H9 (cell line): ENCODE results near the gene SSB. TPM values are rescaled to one million over a fixed set of nuclear protein-coding genes. Genes with fewer than 3 reads are reported as not detected.
"Not testable (repeated sequence)": the region's sequence is repeated elsewhere in the genome, so short reads cannot be mapped to it uniquely, and the experiment has no call there.

Experiments
- DNase-seq: peaks from one replicate; pipeline ENCODE4 v3.0.0-alpha.2; 2017
- H2AFZ ChIP-seq: one replicate; pipeline ENCODE4 v1.6.1; 2013; ENCODE audit warnings: mild to moderate bottlenecking, low read length, control low read depth, moderate library complexity
- H2AK5ac ChIP-seq: 2 replicates; pipeline ENCODE4 v1.6.1; 2013; ENCODE audit warnings: low read length, control low read depth, mixed read lengths; ENCODE audit not compliant: insufficient read length
- H2BK120ac ChIP-seq: one replicate; pipeline ENCODE4 v1.6.1; 2013; ENCODE audit warnings: low read depth, mild to moderate bottlenecking, low read length, control low read depth, inconsistent platforms; ENCODE audit not compliant: poor library complexity, severe bottlenecking
- H2BK12ac ChIP-seq: 2 replicates; pipeline ENCODE4 v1.6.1; 2013; ENCODE audit warnings: low read length, control low read depth, mixed read lengths, low read depth; ENCODE audit not compliant: insufficient read length
- H2BK15ac ChIP-seq: 2 replicates; pipeline ENCODE4 v1.6.1; 2013; ENCODE audit warnings: low read depth, low read length, control low read depth
- H2BK20ac ChIP-seq: one replicate; pipeline ENCODE4 v1.6.1; 2013; ENCODE audit warnings: low read depth, mild to moderate bottlenecking, low read length, control low read depth, inconsistent platforms; ENCODE audit not compliant: poor library complexity, severe bottlenecking
- H2BK5ac ChIP-seq: 2 replicates; pipeline ENCODE4 v1.6.1; 2013; ENCODE audit warnings: low read length, control low read depth, mixed read lengths; ENCODE audit not compliant: insufficient read length
- H3K14ac ChIP-seq: 2 replicates; pipeline ENCODE4 v1.6.1; 2013; ENCODE audit warnings: low read length, control low read depth; ENCODE audit not compliant: insufficient read depth
- H3K18ac ChIP-seq: 2 replicates; pipeline ENCODE4 v1.6.1; 2013; ENCODE audit warnings: low read depth, mild to moderate bottlenecking, mixed read lengths, low read length, control low read depth; ENCODE audit not compliant: insufficient read length
- H3K23ac ChIP-seq: 2 replicates; pipeline ENCODE4 v1.6.1; 2013; ENCODE audit warnings: low read length, control low read depth, mixed read lengths, low read depth; ENCODE audit not compliant: insufficient read length
- H3K23me2 ChIP-seq: 2 replicates; pipeline ENCODE4 v1.6.1; 2013; ENCODE audit warnings: low read depth, mild to moderate bottlenecking, mixed read lengths, low read length, control low read depth; ENCODE audit not compliant: insufficient read length, poor library complexity, severe bottlenecking
- H3K27ac ChIP-seq: 2 replicates; pipeline ENCODE4 v1.5.1; 2013; ENCODE audit warnings: low read length, control low read depth, mixed read lengths, low read depth; ENCODE audit not compliant: insufficient read length
- H3K27me3 ChIP-seq: 2 replicates; pipeline ENCODE4 v1.6.1; 2013; ENCODE audit warnings: low read length, control low read depth, inconsistent platforms; ENCODE audit not compliant: insufficient read depth
- H3K4ac ChIP-seq: 2 replicates; pipeline ENCODE4 v1.6.1; 2013; ENCODE audit warnings: low read depth, mild to moderate bottlenecking, control low read depth, inconsistent platforms, low read length, moderate library complexity
- H3K4me1 ChIP-seq: 2 replicates; pipeline ENCODE4 v1.6.1; 2013; ENCODE audit warnings: low read length, control low read depth, inconsistent platforms; ENCODE audit not compliant: insufficient read depth
- H3K4me2 ChIP-seq: 2 replicates; pipeline ENCODE4 v1.6.1; 2013; ENCODE audit warnings: low read length, control low read depth, mixed read lengths; ENCODE audit not compliant: insufficient read length, insufficient read depth
- H3K56ac ChIP-seq: 2 replicates; pipeline ENCODE4 v1.6.1; 2013; ENCODE audit warnings: low read depth, mild to moderate bottlenecking, mixed read lengths, low read length, control low read depth; ENCODE audit not compliant: insufficient read length
- H3K79me1 ChIP-seq: 2 replicates; pipeline ENCODE4 v1.6.1; 2013; ENCODE audit warnings: low read depth, mild to moderate bottlenecking, moderate library complexity, low read length, control low read depth, inconsistent platforms; ENCODE audit not compliant: insufficient read depth, poor library complexity, severe bottlenecking
- H3K79me2 ChIP-seq: 2 replicates; pipeline ENCODE4 v1.6.1; 2013; ENCODE audit warnings: low read length, control low read depth, inconsistent platforms; ENCODE audit not compliant: insufficient read depth
- H3K9ac ChIP-seq: 2 replicates; pipeline ENCODE4 v1.6.1; 2013; ENCODE audit warnings: low read length, control low read depth, mixed read lengths; ENCODE audit not compliant: insufficient read length; ENCODE audit errors: extremely low read depth
- H3K9me3 ChIP-seq: one replicate; pipeline ENCODE4 v1.6.1; 2013; ENCODE audit warnings: low read depth, low read length, inconsistent platforms; ENCODE audit not compliant: control insufficient read depth
- H3T11ph ChIP-seq: one replicate; pipeline ENCODE4 v1.6.1; 2013; ENCODE audit warnings: mild to moderate bottlenecking, low read length, control low read depth, inconsistent platforms
- H4K20me1 ChIP-seq: one replicate; pipeline ENCODE4 v1.6.1; 2013; ENCODE audit not compliant: control insufficient read depth, insufficient read length, insufficient read depth
- H4K5ac ChIP-seq: 2 replicates; pipeline ENCODE4 v1.6.1; 2013; ENCODE audit warnings: low read depth, mild to moderate bottlenecking, mixed read lengths, low read length, control low read depth; ENCODE audit not compliant: insufficient read length
- H4K8ac ChIP-seq: replicated peaks from 2 replicates; pipeline ENCODE4 v1.6.1; 2013; ENCODE audit warnings: low read length, control low read depth, mixed read lengths, low read depth; ENCODE audit not compliant: insufficient read length
- H4K91ac ChIP-seq: 2 replicates; pipeline ENCODE4 v1.6.1; 2013; ENCODE audit warnings: low read depth, mild to moderate bottlenecking, moderate library complexity, mixed read lengths, low read length, control low read depth; ENCODE audit not compliant: insufficient read length
- H3K27ac Mint-ChIP-seq, 3 experiments: 2 replicates in 2 of 3; 3 replicates in 1 of 3; pipeline ENCODE4 v1.8.0; 2020 to 2021; ENCODE audit warnings: mixed read lengths in 3 of 3, mild to moderate bottlenecking in 1 of 3, moderate library complexity in 1 of 3
- H3K27me3 Mint-ChIP-seq: 2 replicates; pipeline ENCODE4 v1.8.0; 2021; ENCODE audit warnings: low read depth, mild to moderate bottlenecking, moderate library complexity, mixed read lengths
- H3K36me3 Mint-ChIP-seq, 3 experiments: 2 replicates in 2 of 3; 3 replicates in 1 of 3; pipeline ENCODE4 v1.8.0; 2020 to 2021; ENCODE audit warnings: low read depth in 3 of 3, mixed read lengths in 3 of 3; ENCODE audit not compliant: insufficient read depth in 1 of 3
- H3K4me1 Mint-ChIP-seq, 2 experiments: 2 replicates each; pipeline ENCODE4 v1.8.0; 2020; ENCODE audit warnings: mixed read lengths in 2 of 2
- H3K4me3 Mint-ChIP-seq, 2 experiments: 2 replicates in 1 of 2; 3 replicates in 1 of 2; pipeline ENCODE4 v1.8.0; 2020 to 2021; ENCODE audit warnings: mild to moderate bottlenecking in 2 of 2, mixed read lengths in 2 of 2, moderate library complexity in 1 of 2
- H3K9me3 Mint-ChIP-seq, 2 experiments: 2 replicates in 1 of 2; 3 replicates in 1 of 2; pipeline ENCODE4 v1.8.0; 2020; ENCODE audit warnings: mild to moderate bottlenecking in 2 of 2, mixed read lengths in 2 of 2, moderate library complexity in 1 of 2
- CTCF ChIP-seq: fragments of 200-600 bp; sonication (generic); conservative IDR thresholded peaks from 3 replicates; pipeline ENCODE4 v1.8.0; 2021; ENCODE audit warnings: antibody characterized with exemption, mild to moderate bottlenecking
- WGBS: extraction: QIAGEN DNeasy Blood & Tissue Kit; methylation state at CpG from one replicate; pipeline ENCODE4 v1.1.7; 2013; ENCODE audit warnings: missing lambda C conversion rate, low lambda C conversion rate, mixed read lengths; ENCODE audit not compliant: insufficient read length; ENCODE audit errors: extremely low coverage; 5-methylcytosine and 5-hydroxymethylcytosine counted together
- total RNA-seq: library from RNA; stranded (reverse); gene quantifications from 2 replicates; pipeline ENCODE4 v1.2.1, GENCODE V29; 2021

Gene SSB
- total RNA-seq, 1 experiment from 2014 or later, result 248 TPM

GRCh38 chr2:169815849-169816248 is 17.2 kb downstream of the SSB start:
- Histone ChIP-seq H3K27ac (no peak overlapping the region), H3K4me1 (no peaks in the 10 kb centered on the region), H3K27me3 (no peaks in the 10 kb centered on the region), H4K8ac (no peak overlapping the region), H2AK5ac (no peak overlapping the region), H3K4me2 (no peak overlapping the region), H2BK5ac (no peak overlapping the region), H3K56ac (no peak overlapping the region), H2BK12ac (no peak overlapping the region), H3K79me2 (no peaks in the 10 kb centered on the region; the same call in 1 of the 2 replicates), H4K5ac (no peak overlapping the region), H2BK15ac (no peak overlapping the region), H3K23me2 (no peaks in the 10 kb centered on the region), H3K18ac (no peak overlapping the region), H3K14ac (no peak overlapping the region), H3K9ac (no peak overlapping the region), H3K79me1 (peaks cover 3% of the 10 kb centered on the region), H3T11ph (no peak overlapping the region), H4K91ac (no peak overlapping the region), H3K23ac (no peak overlapping the region), H3K4ac (no peak overlapping the region), H3K9me3 (no peaks in the 10 kb centered on the region), H2BK20ac (no peak overlapping the region), H4K20me1 (no peaks in the 10 kb centered on the region), H2BK120ac (no peak overlapping the region), H2AFZ (no peak overlapping the region)
- Mint-ChIP-seq H3K27ac (no peak overlapping the region), H3K4me1 (peaks cover 8% of the 10 kb centered on the region in 2 experiments), H3K4me3 (no peak overlapping the region), H3K9me3 (peaks cover 11% of the 10 kb centered on the region in 2 experiments; a peak in 4 of 5 replicates), H3K27me3 (no peaks in the 10 kb centered on the region), H3K36me3 (peaks cover 56 to 81% (median 81%) of the 10 kb centered on the region in 3 experiments)
- DNase-seq, result no peak
- TF ChIP-seq CTCF, result no peak
- WGBS, result no CpG with 5 or more reads among the region's 1 CpG

DNA sequence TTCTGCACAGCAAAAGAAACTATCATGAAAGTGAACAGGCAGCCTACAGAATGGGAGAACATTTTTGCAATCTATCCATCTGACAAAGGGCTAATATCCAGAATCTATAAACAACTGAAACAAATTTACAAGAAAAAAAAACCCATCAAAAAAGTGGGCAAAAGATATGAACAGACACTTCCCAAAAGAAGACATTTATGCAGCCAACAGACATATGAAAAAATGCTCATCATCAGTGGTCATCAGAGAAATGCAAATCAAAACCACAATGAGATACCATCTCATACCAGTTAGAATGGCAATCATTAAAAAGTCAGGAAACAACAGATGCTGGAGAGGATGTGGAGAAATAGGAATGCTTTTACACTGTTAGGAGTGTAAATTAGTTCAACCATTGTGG is 18.3 kb downstream of the SSB start:
- H4K20me1 ChIP-seq, H3K27me3 Mint-ChIP-seq: not testable (repeated sequence)

More for the DNA sequence above, 18.3 kb downstream of the SSB start:
- H3T11ph ChIP-seq, H3K9ac ChIP-seq, H2BK20ac ChIP-seq, H3K4me1 ChIP-seq, H3K27ac Mint-ChIP-seq, H2BK120ac ChIP-seq, H3K14ac ChIP-seq, H2BK5ac ChIP-seq, H3K18ac ChIP-seq, H3K9me3 ChIP-seq, H3K79me1 ChIP-seq, H4K5ac ChIP-seq, H3K27ac ChIP-seq, H3K56ac ChIP-seq, H2AFZ ChIP-seq, H2BK12ac ChIP-seq, H2BK15ac ChIP-seq, H3K4ac ChIP-seq, H3K79me2 ChIP-seq, H2AK5ac ChIP-seq, H3K4me3 Mint-ChIP-seq, H4K8ac ChIP-seq, H3K4me1 Mint-ChIP-seq, H3K23me2 ChIP-seq, H3K4me2 ChIP-seq, H3K23ac ChIP-seq, H4K91ac ChIP-seq, H3K27me3 ChIP-seq, DNase-seq: not testable (repeated sequence)
- H3K36me3 Mint-ChIP-seq, result peaks cover 53 to 81% (median 81%) of the 10 kb centered on the region in 3 experiments
- H3K9me3 Mint-ChIP-seq, result peaks cover 11% of the 10 kb centered on the region in 2 experiments; a peak in 4 of 5 replicates
